HG03439 (cell line): ENCODE data around the gene FGD5.
A peak's percentile ranks its signal among the peaks of the same experiment; 100 is the strongest.
"Not testable (repeated sequence)": the region's sequence is repeated elsewhere in the genome, so short reads cannot be mapped to it uniquely, and the experiment has no call there.

Source experiments
- ATAC-seq: cut with Tn5 transposase; IDR thresholded peaks from one replicate; pipeline ENCODE4 v1.9.1; 2021; ENCODE audit warnings: mild to moderate bottlenecking, moderate library complexity; ENCODE audit not compliant: unreplicated experiment

The FGD5 gene

GRCh38 chr3:14898929-14899328 lies 80.2 kb downstream of the FGD5 start:
- ATAC-seq = no peak

DNA sequence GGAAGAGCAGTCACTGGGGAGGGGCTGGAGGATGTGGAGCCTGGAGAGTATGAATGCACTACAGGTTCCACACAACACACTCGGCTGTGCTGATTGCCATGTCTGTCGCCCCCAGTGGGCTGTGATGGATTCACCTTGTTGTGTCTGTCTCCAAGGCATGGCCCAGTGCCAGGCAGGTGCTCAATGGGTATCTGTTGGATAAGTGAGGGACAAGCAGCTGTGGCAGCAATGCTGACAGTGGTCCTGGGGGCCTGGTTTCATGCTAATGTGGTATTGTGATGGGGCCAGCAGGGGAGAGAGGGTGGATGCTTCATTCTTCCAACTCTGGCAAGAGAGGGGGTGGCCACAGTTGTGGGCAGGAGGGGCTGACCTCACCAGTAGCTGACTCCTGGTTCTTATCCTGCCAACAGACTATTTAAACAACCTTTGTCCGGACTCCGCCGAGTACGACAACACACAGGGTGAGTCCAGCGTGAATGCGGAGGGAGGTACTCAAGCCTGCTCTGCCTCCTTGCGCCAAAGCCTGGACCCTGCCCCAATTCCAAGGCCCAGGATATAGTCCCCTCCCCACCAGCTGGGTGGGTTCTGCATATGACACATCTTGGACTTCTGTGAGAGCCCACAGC lies 81.3 kb downstream of the FGD5 start:
- no peak for ATAC-seq

GRCh38 chr3:14900881-14901873 lies 82.4 kb downstream of the FGD5 start:
- ATAC-seq = no peak

DNA sequence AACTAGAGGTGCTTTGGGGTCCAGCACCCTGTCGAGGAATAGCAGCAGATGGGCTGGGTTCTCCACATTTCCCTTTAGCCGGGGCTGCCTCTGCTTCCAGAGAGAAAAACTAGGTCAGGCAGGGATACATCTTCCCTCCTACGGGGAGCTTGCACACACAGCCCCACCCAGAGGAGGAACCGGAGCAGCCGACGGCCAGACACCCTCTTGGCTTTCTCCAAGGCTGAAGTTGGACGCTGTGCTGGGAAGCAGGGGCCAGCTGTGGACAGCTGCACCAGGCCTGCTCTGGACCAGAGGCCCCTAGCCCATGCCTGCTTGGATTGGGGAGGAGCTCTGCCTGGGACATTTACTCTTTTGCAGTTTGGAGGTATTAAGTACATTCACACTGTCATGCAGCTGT lies 84.0 kb downstream of the FGD5 start:
- ATAC-seq = no peak

DNA sequence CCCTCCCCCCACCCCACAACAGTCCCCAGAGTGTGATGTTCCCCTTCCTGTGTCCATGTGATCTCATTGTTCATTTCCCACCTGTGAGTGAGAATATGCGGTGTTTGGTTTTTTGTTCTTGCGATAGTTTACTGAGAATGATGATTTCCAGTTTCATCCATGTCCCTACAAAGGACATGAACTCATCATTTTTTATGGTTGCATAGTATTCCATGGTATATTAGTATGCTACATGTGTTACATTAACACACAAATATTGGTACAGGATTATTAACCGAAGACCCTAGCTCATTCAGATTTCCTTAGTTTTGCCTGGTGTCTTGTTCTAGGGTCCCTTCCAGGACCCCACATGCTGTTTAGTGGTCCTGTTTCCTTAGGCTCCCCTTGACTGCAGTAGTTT lies 84.7 kb downstream of the FGD5 start:
- not testable (repeated sequence) for ATAC-seq

DNA sequence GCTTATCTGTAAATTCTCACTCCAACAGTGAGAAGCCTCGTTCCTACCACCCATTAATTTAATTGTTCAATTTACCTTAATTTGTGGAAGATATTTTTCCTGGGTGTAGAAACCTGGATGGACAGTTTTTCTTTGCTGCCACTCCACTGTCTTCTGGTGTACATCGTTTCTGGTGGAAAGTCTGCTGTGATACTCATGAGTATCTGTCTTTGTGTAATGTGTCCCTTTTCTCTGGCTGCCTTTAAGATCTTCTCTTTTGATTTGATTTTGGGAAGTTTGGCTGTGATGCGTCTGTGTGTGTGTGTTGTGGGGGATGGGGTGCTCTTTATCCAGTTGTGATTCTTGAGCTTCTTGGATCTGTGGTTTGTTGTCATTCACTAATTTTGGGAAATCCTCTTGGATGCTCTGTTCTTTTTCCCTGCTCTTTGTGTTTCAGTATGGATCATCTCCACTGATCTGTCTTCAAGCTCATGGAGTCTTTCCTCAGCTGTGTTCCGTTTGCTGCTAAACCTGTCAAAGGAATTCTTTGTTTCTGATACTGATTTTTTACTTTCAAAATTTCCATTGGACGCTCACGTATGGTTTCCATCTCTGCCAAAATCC lies 86.4 kb downstream of the FGD5 start:
- ATAC-seq = no peak

GRCh38 chr3:14906355-14906971 lies 87.7 kb downstream of the FGD5 start:
- no peak for ATAC-seq

DNA sequence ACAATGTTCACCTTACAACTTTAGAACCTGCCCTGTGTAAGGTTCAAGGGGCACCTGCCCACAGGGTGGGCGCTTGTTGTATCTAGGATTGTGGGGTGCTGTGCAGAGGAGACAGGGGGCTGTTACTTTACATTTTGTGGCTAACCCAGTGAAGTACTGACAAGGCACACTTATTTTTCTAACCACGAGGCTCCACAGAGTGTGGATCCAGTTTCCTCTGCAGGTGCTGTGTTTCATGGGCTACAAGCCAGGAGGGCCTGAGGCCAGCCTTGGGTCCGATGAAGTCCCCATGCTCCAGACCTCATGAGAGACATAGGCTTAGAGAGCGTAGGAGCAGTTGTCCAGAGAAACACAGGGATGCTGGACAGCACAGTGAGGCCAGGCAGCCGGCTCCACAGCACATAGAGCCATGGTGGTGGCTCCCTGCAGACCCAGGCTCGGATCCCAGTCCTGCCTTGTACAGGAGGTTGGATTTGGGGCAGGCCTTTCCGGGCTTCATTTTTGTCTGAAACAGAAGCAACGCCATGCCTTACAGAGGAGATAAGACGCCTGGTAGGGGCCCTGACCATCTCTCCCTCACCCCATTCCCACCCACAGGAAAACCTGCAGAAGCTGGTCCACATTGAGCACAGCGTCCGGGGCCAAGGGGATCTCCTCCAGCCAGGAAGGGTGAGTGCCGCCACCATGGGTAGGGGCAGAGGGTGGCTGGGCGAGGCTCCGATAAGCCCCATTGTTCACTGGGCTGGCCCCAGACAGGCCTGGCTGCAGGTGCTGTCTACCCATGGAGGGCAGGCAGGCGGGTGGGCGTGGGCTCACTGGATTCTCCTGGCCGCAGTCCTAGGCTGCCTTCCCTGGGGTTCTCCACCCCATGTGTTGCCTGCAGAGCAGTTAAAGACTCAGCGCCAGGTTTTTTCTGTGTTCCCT lies 88.5 kb downstream of the FGD5 start:
- no peak for ATAC-seq

DNA sequence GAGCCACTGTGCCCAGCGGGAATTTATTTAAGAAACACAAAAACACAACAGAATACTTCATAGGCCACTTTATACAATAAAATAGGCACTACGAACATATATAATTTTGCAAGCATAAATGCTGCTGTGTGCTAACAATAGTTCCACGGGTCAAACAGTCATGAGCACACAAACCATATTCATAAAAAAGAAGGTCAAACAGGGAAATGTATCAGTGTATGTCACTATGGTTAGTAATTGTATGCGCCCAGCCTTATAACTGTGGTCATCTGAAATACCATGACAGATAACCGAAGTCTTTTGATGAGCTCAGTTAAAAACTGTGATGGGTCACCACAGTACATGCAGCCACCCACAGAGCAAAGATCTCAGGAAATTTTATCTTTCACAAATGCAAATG lies 90.5 kb downstream of the FGD5 start:
- no peak for ATAC-seq

DNA sequence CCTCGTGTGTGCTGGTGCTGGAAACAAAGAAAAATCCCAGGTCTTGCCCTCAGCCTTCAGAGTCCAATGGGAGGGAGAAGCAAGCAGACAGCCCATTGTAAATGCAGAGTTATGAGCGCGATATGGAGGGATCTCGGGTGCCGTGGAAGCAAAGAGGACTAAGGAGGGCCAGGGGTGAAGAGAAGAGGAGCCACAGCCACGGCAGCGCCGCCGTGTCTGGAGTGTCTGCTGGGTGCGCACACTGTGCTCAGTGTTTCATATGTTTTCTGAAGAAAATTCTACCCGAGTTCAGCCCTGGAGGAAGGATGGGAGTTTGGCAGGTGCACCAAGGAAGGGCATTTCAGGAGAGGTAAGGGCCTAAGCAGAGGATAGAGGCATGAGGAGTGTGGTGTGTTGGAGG lies 92.9 kb downstream of the FGD5 start:
- ATAC-seq = no peak

DNA sequence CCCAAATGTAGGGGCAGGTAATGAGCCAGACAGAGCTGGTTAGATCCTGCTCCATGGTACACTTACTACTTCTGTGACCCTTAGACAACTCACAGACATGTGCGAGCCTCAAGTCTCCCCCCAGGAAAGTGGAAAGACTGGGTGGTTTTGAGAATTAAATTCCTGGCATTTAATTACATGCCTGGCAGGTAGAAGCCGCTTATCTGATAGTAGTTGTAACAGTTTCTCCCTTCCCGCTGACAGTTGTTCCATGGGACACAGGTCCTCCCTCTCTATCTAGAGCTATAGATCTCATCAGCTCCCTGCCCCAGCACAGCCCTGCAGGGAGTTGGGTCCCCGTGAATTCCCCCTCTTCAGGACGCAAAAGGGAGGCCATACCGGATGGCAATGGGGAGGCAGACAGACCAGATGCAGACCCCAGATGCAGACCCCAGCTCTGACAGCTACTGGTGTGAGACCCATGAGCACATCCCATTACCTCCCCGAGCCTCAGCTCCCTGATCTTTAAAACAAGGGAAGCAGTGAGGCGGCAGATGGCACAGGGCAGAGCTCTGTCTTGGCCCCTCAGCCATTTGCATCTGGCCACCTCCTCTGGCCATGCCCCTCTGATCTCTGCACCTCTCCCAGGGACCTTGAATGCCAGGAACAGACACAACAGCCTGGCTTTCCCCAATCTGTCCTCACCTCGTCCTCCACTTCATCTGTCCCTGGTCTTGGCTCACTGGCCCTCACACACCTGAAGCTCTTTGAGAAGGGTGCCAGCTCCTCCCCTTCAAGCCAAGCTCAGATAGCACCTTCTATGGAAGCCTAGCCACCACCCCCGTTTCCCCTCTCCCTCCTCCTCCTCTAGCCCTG lies 94.5 kb downstream of the FGD5 start:
- ATAC-seq = no peak

DNA sequence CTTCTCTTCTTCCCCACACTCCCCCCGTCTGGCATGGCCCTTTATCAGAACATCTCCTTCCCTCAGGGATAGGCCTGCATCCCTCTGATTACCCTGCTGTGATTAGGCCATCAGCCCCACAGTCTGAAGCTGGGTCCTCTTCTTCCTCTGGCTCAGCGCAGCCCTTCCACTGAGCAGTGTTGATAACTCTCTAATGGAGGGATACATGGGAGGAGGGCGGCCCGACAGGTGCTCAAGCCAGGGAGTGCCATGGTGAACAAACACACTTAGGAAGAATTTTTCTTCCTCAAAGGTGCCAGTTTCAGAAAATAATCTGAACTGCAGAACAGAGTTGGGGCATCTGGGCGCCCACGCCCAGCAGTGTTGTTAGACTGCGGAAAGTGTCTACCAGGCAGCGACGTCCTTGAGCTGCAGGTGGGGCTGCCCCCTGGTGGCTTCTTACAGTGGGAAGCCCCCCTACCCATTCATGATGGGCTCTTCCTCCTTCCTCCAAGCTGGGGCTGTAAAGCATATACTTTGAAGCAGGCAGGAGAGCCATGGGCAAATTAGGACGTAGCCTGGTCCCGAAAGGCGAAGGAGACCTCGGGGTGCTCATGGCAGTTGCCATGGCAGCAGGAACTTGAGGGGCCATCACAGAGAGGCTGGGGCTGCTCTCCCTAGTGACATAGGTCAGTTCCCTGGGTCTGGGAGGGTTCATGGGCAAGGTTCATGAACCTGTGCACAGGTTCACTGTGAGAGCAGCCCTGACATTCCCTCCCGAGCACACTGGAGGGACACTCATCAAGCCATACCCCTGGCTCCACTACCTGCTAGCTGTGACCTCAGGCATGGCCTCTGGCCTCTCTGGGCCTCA lies 95.4 kb downstream of the FGD5 start:
- ATAC-seq = no peak

GRCh38 chr3:14914779-14915117 lies 96.0 kb downstream of the FGD5 start:
- no peak for ATAC-seq

- no peak for ATAC-seq
These were observed 97.0 kb downstream of the FGD5 start for GRCh38 chr3:14915636-14916222.

- no peak for ATAC-seq
These were observed 99.6 kb downstream of the FGD5 start for GRCh38 chr3:14918356-14918860.

DNA sequence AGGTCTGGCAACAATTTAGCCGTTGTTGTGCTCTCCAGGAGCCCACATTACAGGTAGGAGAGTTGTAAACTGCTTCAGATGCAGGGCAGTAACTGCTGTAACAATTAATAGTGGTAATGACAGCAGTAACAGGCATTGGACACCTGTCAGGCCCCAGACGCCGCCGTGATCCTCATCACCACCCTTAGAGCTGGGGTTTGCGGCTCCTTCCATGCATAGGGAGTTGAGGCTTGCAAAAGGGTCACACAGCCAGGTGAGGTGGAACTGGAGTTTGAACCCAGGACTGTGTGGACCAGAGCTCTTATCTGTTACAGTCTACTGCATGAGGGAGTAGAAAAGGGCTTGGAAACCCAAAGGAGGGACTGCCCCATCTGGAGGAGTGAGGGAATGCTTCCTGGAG lies 101.8 kb downstream of the FGD5 start:
- no peak for ATAC-seq

GRCh38 chr3:14921034-14921616 lies 102.4 kb downstream of the FGD5 start:
- ATAC-seq = peak; percentile 70
